HEK293T (cell line): ENCODE results near the gene RXFP3.

Source experiments
- BHLHE40 ChIP-seq: fragments of 450-650 bp; IDR thresholded peaks from 2 replicates; pipeline ENCODE4 v1.6.1; 2016; ENCODE audit warnings: mild to moderate bottlenecking, moderate library complexity, borderline replicate concordance
- CTBP1 ChIP-seq: fragments of 450-650 bp; IDR thresholded peaks from 2 replicates; pipeline ENCODE4 v1.6.1; 2016; ENCODE audit warnings: borderline replicate concordance
- ELF4 ChIP-seq: fragments of 450-650 bp; IDR thresholded peaks from 2 replicates; pipeline ENCODE4 v1.6.1; 2017; ENCODE audit warnings: antibody characterized with exemption
- FOXA1 ChIP-seq: fragments of 450-650 bp; IDR thresholded peaks from 2 replicates; pipeline ENCODE4 v1.6.1; 2016; ENCODE audit warnings: mild to moderate bottlenecking
- FOXK2 ChIP-seq: fragments of 450-650 bp; IDR thresholded peaks from 2 replicates; pipeline ENCODE4 v1.6.1; 2016; ENCODE audit warnings: mild to moderate bottlenecking
- FOXM1 ChIP-seq: fragments of 450-650 bp; IDR thresholded peaks from 2 replicates; pipeline ENCODE4 v1.6.1; 2017; ENCODE audit warnings: mild to moderate bottlenecking, borderline replicate concordance
- HDGF ChIP-seq: fragments of 450-650 bp; IDR thresholded peaks from 2 replicates; pipeline ENCODE4 v1.6.1; 2017; ENCODE audit warnings: antibody characterized with exemption, borderline replicate concordance
- L3MBTL2 ChIP-seq: fragments of 450-650 bp; conservative IDR thresholded peaks from 2 replicates; pipeline ENCODE4 v1.6.1; 2016; ENCODE audit warnings: mild to moderate bottlenecking
- LEF1 ChIP-seq: fragments of 450-650 bp; IDR thresholded peaks from 2 replicates; pipeline ENCODE4 v1.6.1; 2017; ENCODE audit warnings: mild to moderate bottlenecking, borderline replicate concordance
- NFRKB ChIP-seq: fragments of 450-650 bp; IDR thresholded peaks from 2 replicates; pipeline ENCODE4 v1.6.1; 2016; ENCODE audit warnings: mild to moderate bottlenecking, moderate library complexity
- PKNOX1 ChIP-seq: fragments of 450-650 bp; IDR thresholded peaks from 2 replicates; pipeline ENCODE4 v1.6.1; 2016
- SP1 ChIP-seq: fragments of 450-650 bp; IDR thresholded peaks from 2 replicates; pipeline ENCODE4 v1.6.1; 2017
- TARDBP ChIP-seq: fragments of 450-650 bp; IDR thresholded peaks from 2 replicates; pipeline ENCODE4 v1.6.1; 2016
- ZNF384 ChIP-seq: fragments of 450-650 bp; IDR thresholded peaks from 2 replicates; pipeline ENCODE4 v1.6.1; 2016

GRCh38 chr5:33892620-33893137 lies 43.5 kb upstream of the RXFP3 start:
- no peak for TF ChIP-seq FOXM1
- TF ChIP-seq LEF1: no peak
- no peak for TF ChIP-seq HDGF
- no peak for TF ChIP-seq FOXK2
- no peak for TF ChIP-seq L3MBTL2
- no peak for TF ChIP-seq SP1
- TF ChIP-seq FOXA1: no peak
- no peak for TF ChIP-seq NFRKB
- TF ChIP-seq BHLHE40: no peak
- TF ChIP-seq TARDBP: no peak
- no peak for TF ChIP-seq PKNOX1
- no peak for TF ChIP-seq CTBP1
- TF ChIP-seq ZNF384: no peak
- no peak for TF ChIP-seq ELF4
